ENCODE measurements around the gene TBC1D3D. TPM values are rescaled to one million over a fixed set of nuclear protein-coding genes. Genes with fewer than 3 reads are reported as not detected.
"Not testable (repeated sequence)": the region's sequence is repeated elsewhere in the genome, so short reads cannot be mapped to it uniquely, and the experiment has no call there.

The TBC1D3D gene
- not detected for total RNA-seq

GRCh38 chr17:38003676-38004075 lies at the start of gene TBC1D3D:
Gene TBC1D3D (plus strand): TSS chr17:38003976. CDS start chr17:38005561, 1,585 bp downstream.
- H3K4me3 ChIP-seq; H3K27ac ChIP-seq; H3K9me3 ChIP-seq; H3K4me1 ChIP-seq; DNase-seq (ENCODE audit: low spot score); H3K27me3 ChIP-seq; H3K36me3 ChIP-seq: not testable (repeated sequence)

- not testable (repeated sequence) for H3K4me1 ChIP-seq; H3K36me3 ChIP-seq; H3K27ac ChIP-seq; H3K4me3 ChIP-seq; H3K9me3 ChIP-seq; H3K27me3 ChIP-seq; DNase-seq (ENCODE audit: low spot score)
These were observed 14.8 kb upstream of the TBC1D3D start, which contains the start of gene TBC1D3L for GRCh38 chr17:37988960-37989359. Gene TBC1D3L (minus strand): TSS chr17:37989060. CDS start chr17:37987520, 1,540 bp downstream.

Other genes starting within 250 kb of the TBC1D3D start
- gene TBC1D3K, start 79.6 kb upstream of the TBC1D3D start, total RNA-seq = not detected
- gene TBC1D3L, start 14.9 kb upstream of the TBC1D3D start, total RNA-seq = 1 to 10 TPM; 3.7 to 6.6 TPM
- gene TBC1D3C, start 64.7 kb downstream of the TBC1D3D start, total RNA-seq = not detected
- not detected for gene TBC1D3E, start 124.0 kb downstream of the TBC1D3D start, total RNA-seq
- not detected for gene TBC1D3, start 188.6 kb downstream of the TBC1D3D start, total RNA-seq

Data from right atrium auricular region (tissue), 2 donors.